Pulmonary artery endothelial cell (primary cell): ENCODE measurements around the gene COA1. TPM values are rescaled to one million over a fixed set of nuclear protein-coding genes. Genes with fewer than 3 reads are reported as not detected.

Experiments used
- DNase-seq: peaks from one replicate; pipeline ENCODE4 v3.0.0-alpha.2; 2011; ENCODE audit warnings: low read depth, low spot score
- total RNA-seq: library from RNA; depleted of rRNA; stranded (reverse); fragments of >200 nt; gene quantifications from 2 replicates; pipeline ENCODE4 v1.2.3, GENCODE V29; 2014

Gene COA1
- total RNA-seq, 1 donor from 2014 or later, result 47.8 TPM

DNA sequence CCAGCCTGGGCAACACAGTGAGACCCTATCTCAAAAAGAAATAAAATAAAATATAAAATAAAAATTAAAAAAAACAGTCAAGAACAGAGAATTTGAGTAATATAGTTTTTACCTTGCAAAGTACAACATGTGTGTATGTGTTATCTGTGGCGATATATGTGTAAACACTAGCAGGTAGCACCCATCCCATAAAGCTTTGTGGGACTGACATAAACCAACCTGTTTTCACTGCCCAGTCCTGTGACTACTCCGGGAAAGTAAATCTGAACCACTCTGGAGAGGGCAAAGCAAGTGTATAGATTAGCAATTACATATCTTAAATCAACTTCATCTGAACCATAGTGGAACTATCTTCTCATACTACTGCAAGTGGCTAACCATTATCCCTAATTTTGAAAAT is 72.3 kb downstream of the COA1 start:
- no peak for DNase-seq

DNA sequence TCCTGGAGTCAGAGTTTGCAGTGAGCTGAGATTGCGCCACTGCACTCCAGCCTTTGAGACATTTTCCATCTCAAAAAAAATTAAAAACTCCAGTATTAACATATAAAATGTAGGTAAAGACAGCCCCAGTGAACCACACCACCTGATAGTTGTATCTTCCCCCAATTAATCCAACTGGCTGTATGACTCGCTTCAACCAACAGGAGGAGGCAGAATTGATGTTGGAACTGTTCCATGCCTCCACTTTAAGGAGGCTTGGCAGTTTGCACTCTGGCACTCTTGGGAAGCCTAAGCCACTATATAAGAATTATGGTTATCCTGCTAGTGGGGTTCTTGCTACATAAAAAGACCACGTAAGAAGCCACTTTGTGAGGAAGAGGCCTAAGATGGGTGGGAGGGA is 73.7 kb downstream of the COA1 start:
- no peak for DNase-seq

DNA sequence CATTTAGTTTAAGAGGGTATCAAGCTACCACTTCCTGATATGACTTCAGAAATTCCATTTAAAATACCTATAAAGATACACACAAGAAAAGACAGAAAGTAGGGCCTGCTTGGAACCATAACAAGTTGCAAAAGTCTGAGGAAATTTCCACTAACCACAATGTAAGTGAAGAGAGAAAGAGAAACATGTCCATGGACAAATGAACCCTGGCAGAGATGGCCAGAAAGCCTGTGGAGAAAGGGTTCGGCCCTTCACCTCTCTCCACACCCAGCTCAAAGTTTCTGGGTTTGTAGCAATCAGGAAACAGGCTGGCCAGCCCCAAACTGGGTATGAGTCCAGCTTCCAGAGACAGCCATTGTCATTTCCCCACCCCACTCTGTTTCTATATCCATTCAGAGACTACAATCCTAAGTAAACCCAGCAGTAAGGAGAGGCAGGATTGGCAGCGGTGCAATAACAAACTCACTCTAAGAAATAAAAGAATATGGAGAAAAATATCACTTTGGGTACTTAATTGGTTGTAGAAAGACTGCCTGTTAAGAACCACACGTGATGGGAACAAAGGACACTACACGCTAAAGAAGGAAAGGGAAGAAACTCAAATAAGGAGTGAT is 75.3 kb downstream of the COA1 start:
- DNase-seq, result no peak

DNA sequence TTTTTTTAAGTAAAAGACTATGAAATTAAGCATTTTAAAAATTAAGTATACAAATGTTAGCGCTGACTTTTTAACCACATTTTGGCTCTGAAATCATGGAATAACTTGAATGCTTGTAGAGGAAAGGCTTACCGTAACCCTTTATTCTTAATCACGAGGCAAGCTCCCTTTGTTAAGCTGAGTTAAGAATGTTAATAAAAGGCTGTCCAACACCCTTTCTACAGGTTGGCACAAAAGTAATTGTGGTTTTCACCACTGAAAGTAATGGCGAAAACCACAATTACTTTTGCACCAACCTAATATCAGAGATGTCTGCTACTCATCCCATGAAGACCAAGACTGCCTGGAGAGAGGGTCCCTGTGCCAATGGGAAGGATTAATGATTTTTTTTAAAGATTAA is 75.9 kb downstream of the COA1 start:
- no peak for DNase-seq

DNA sequence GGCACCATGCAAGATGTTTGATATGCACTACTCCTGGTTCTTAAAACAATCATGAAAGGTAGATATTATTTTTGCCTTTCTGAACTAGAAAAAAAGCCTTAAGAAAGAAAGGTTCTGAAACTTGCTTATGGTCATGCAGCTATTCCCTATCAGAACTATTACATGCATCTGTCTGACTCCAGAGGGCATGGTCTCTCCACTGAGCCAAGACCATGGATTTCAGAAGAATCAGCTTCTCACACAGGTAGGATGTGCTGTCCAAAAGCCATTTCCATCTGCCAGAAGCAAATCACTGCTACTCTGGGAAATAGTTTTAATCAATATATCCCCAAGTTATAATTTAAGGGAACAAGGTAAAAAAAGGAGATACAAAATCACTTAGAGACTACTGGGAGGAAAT is 77.0 kb downstream of the COA1 start:
- no peak for DNase-seq

DNA sequence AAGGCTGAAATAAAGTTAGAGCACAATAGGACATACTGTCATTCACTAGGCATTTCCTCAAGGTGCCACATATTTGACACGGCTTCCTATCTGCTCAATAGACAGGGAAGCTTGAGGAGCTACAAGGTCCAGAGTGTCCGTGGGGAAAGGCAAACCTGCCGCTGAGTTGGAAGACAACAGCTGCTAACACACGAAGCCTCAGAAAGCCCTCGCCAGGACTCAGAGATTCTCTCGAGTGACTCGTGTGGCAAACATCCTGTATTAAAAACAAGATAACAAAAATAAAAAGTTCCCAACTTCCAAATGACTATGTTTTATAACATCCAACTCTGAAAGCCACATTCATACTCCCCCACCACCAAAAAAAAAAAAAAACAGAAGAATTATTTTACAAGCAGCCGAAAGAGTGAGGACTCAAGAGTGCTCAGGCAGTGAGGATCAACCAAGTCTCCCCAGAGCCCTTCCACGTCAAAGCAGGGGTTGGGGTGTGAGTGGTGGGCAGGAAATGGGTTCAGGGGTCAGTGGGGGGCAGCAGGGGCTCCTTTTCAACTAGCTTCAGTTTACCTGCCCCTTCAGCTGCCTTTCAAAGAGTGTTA is 78.8 kb downstream of the COA1 start:
- peak; percentile 76 for DNase-seq

DNA sequence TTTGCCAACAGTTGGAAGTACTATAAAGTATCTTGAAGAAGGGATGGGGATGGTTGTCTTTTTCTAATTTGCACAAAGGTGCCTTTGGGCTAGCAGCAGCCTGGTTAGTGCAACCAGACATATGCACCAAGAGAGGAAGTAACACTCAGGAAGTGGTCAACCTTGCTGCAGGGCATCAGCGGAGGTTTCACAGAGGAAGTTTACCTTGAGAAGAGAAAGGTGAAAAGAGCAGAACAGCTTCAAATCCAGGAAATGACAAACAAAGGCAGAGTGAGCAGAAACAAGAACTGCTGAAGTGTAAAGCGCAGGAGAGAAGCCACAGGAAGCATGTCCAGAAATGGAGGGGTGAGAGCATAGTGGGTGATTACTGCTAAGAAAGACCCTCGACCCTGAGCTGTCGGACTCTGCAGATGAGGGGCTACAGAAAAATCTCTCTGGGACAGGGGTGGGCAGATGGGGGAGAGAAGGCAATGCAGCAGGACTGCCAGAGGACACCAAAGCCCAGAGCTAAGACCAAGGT is 79.5 kb downstream of the COA1 start:
- DNase-seq, result no peak

DNA sequence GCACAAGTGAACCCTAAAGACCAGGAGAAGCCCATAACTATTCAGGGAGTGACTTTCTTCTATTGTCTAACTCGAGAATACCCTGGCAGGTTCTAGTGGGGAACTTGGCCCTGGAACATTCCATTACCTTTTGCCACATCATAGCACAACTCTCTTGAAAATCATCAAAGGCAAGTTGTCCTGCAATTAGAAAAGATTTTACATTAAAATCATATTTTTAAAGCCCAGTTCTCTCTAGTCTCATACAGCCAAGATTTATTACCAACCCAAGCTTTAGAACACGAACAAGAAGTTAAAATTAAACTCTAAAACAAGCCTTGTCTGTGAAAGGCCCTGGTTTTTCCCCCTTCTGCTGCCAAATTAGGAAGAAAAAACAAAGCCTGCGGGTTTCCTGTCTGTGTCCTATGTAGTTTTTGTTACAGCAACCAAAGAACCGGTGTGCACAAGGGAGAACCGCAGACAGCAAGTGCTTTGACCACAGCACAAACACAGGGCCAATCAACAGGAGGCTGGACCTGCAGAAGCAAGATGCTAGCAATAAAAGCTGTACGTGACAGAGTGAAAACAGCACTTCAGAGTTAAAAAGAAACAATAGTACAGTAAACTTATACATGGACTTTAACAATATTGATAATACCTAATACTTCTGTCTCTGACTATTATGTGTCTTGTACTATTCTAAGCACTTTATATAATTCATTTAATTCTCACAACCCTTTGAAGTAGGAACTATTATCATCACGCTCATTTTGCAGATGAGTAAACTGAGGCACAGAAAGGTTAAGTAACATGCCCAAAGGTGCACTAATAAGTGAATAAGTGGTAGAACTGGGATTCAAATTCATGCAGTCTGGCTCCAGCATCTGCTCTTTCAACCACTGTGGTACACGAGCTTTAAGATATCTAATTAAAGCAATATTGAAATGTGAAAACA is 80.6 kb downstream of the COA1 start:
- DNase-seq, result no peak

DNA sequence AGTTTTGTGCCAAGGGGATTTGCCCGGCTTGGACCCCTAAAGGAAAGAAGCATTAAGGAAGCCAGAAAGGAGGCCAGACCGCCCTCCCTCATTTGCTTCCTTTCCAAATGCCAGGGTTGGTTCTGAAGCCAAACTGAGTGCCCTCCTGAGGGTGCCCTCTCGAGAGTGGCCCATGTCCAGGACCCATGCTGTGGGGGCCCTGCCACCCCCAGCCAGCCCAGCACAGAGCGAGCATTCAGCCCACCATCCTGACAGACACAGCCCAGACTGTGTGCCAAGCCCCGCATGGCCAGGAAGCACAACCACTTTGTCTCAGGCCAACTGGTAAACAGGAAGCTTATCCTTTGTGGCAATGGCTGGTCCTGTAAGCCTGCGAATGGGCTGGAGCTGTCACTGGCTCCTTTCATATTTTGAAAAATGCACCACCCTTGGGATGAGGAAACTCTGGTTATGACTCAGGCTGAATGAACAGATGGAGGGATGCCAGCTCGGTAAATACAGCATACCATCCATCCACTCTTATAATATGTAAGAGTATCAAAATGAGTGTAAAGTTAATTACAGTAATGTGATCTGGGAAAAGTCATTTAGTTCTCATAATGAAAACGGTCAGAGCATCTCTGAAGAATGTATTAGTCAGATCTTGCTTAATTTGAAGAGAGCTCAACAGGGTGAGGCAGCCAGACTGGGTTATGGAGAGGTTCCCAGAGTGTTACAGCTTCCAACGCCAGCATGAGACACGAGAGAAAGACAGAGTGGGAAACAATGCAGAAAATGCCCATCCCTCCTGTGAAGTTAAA is 81.5 kb downstream of the COA1 start:
- peak; percentile 94 for DNase-seq

DNA sequence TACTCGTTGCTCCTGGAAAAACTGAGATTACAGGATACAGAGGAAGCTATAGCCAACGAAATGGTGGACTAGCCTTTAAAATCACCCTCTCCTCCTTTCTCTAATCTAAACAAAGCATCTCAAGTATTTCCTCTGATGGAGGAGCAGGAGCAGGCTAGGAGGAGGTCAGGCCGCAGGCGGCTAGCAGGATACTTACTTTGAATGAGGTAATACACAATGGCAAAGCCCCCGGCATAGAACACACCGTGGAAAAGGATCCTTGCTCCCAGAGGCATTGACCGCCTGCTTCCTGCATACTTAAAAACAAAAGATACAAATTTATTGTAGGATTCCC is 82.0 kb downstream of the COA1 start:
- peak; percentile 95 for DNase-seq

DNA sequence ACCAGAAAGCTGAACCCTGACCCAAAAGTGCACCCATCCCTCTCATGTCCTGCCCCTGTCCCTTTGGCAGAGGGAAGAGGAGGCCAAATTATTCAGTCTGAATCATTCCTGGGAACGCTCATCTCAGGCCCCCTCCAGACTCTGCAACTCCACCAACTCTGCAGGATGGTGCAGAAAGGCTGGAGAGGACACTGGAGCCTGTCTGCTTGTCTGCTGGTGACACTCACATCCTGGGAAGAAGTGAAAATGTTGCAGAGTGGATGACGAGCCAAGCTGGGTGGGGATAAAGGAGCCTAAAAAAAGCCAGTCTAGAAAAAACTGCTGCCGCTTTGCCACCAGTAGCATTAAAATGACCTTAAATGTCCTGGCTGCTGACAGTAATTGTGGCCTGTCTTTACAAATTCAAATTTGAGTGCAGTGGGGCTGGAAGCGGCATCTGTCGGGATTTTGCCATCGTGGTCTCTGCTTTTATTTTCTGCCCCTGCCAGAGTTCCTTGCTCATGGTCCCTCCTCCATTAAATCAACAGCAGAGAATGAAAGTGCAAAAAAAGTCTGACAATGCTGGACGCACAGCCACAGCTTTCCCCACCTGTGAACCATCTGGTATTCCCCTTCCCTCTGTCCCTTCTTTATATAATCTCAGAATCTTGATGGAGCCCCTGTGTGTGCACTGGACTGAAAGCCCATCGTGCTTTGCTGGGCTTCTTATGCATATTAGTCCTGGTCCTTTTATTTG is 82.6 kb downstream of the COA1 start:
- no peak for DNase-seq

DNA sequence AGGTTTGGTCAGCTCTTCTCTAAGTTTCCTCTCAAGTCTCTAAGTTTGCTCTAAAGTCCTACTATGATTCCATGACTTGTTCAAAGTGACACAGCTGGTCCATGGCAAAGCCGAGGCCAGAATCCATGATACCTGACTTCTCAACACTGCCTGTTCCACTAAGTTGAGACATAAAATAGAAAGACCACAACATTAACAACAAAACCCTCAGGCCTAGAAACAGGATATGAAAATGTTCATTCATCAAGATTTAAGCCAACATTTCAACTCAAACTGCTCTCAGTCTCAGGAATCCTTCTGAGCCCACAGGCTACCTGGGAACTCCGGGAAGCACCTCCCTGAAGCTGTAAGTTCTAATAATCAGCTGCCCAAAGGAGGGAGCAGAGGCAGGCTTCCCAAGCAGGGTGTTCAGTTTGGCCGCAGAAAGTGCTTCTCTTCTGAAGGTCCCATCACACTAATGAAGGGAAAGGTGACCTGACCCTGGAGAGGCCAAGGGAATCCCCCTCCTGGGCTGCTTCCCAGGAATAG is 83.6 kb downstream of the COA1 start:
- DNase-seq, result no peak

DNA sequence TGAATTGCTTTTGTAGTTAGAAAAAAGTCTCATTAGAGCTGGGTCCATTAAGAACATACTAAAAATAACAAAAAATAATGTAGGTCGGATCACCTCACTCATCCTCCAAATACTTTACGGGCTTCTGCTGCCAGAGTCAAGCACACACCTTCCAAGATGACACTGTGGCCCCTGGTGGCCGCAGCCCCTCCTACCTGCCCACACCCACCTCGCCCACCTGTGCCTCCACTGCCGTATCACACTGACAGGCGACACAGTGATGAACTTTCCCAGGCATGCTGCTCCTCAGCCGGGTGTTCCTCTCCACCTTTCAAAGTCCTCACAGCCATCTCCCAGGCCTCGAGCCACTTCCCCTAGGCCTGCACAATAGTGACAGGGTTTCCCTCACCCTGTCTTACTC is 85.5 kb downstream of the COA1 start:
- no peak for DNase-seq

DNA sequence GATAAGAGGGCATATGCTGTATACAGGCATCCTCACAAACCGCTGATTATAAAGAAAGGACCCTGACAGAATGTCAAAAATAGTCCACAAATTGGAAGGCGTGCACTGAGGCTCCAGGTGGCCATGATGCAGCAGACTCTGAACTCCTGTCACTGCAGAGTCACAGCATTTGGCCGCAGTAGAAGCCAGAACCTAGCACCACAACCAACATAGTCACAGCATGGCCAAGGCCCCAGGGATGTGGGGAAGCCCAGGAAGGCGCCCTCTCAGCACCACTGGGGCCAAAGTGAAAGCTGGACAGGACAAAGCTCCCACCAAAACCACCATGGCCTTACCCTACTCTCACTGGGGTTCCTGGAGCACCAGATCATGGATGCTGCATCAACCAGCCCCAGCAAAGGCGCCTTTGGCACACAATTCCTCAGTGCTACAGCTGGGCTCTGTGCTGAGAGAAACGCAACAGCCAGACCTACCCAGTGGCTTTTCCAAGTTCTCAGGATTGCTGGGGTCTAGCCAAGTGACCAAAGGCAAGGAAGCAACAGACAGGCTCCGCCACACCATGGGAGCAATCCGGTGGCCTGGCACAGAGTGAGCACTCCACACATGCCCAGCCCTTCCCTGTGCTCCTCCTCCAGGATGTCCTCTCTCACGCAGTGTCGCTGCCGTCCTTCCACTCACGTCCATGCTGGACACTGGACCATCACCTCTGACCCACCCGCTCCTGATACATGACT is 86.3 kb downstream of the COA1 start:
- DNase-seq, result no peak

DNA sequence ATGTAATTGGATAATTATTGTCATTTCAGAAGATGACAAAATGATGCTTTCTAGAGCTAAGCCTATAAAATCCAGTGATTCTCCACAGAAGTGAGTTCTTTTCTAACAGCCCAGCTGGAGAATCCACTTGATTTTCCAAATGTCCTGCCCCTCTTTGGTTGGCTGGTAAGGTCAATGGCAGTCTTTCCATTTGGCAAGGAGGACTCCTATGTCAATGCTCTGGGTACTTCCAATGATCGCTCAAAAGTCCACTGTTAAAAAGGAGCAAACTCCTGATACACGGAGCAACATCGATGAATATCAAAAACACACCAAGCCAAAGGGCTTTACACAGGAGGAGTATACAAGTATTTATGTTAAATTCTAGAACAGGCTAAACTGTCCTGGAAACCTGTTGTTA is 88.6 kb downstream of the COA1 start:
- DNase-seq, result no peak

DNA sequence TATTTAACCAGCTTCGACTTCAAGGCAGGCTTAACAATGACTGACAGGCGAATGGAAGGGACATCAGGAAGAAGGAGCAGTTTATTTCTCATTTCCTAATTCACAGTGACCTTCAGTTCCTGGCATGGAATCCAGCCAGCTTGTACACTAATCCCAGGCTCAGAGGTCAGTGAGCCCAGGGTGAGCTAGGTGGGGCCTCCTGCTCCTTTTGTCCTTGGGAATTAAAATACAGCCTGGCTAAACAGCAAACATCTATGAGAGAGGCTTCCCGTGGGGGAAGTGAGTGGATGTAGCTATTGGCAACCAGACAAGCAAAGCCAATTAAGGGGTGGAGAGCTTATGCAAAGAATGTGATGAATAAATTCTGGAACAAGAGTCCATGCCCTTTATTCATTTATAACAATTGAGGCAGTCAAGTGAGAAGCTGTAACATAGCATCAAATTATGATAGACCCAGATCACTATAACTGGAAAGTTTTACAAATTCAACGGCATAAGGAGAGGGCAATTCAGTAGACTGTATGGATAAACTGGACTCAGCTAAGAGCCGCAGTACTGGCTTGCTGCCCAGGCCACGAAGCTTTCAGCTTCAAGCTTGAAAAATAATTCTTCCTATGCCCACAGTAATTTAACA is 89.3 kb downstream of the COA1 start:
- DNase-seq, result peak; percentile 95

DNA sequence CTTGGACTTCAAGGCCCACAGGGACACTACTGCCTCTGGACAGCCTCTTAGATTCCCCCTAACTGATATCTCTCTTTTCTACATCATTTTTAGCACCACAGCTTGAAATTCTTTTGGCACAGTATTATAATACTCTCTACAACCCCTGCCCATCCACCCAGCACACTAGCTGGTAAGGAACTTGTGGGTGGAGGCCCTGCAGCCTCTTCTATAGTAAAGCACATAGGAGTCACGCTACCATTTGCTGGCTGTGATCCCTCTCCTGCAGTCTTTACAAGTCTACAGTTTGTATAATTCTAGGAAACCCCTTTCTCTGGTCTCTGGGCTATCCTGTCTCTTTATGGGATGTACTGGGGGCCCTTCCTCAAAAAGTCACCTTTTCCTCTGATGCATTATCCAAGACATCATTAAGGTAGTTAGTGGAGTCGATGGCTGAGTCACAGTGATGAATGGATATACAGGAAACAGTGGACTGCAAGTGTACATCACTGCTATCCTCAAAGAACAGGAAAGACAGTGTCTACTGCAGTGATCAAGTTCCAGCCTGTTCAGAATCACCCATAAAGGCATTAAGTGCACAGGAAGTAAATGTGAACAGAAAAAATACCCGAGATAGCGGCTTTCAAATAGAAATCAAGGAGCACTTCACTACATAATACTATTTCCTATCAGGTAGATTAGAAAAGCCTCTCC is 92.1 kb downstream of the COA1 start:
- DNase-seq, result no peak

DNA sequence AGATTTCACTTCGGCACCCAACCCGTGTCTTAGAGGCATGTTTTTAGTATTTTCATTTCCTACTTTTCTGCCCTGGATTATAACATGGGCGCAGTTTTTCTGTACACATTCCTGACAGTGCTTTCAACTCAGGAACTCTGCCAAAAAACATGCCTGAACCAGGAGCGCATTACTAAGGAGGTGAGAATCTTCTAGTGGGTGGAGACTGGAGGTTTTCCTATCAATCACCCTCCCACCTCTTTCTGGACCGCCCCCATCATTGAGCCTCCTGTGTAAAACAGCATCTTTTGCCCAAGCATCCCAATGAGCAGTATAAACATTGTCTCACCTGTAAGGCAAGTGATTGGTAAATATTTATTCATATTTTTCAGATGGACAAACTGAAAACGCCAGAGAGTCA is 93.2 kb downstream of the COA1 start:
- DNase-seq, result no peak

DNA sequence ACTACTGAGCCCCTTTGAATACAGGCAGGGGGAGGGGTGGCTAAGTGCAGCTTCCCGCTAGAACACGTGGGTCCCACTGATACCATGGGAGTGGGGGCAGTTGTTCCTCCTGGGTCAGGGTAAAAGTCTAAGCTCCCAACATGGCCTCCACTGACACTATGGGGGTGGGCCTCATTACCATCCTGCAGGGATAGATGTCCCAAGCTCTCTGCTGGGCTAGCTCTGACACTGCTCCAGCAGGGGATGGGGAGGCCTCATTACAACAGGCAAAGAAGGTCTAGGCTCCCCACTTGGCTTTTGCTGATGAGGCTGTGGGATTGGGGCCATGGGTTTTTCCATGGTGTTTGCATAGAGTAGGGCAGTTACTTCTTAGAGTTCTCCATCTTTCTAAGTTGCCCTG is 94.9 kb downstream of the COA1 start:
- DNase-seq, result no peak
